HCT116 (cell line): ENCODE data around the gene CENPF. TPM values are rescaled to one million over a fixed set of nuclear protein-coding genes. Genes with fewer than 3 reads are reported as not detected.

Experiments used
- ATAC-seq: fragments of 200-7000 bp; cut with Tn5 transposase; 2 replicates; pipeline ENCODE4 v1.9.1; 2020; ENCODE audit warnings: mild to moderate bottlenecking, moderate library complexity
- BruUV-seq: library from RNA; stranded (reverse); fragments of 400-500 nt; replicated peaks from 2 replicates; lab custom pipeline; 2021; lab: Mats Ljungman, UMichigan
- CTCF ChIA-PET: fragments of 300-600 bp; sonication (Branson Sonifier 250); formaldehyde crosslinking; loops from one replicate; lab custom pipeline; 2021; ENCODE audit warnings: antibody characterized with exemption; lab: Charles Lee
- POLR2A ChIA-PET: fragments of 300-600, 350-600 bp; sonication (Branson Sonifier 250); formaldehyde crosslinking; loops from one replicate; lab custom pipeline; 2021; ENCODE audit warnings: antibody characterized with exemption; lab: Charles Lee
- RAD21 ChIA-PET, 2 experiments: fragments of 300-600 bp; sonication (Branson Sonifier 250); formaldehyde crosslinking; loops; one replicate each; lab custom pipeline; 2023; ENCODE audit warnings: low total read pairs in 2 of 2; ENCODE audit not compliant: uncharacterized antibody in 2 of 2, unreplicated experiment in 2 of 2, low non-redundant PET in 1 of 2; lab: Charles Lee
- DNase-seq: peaks from one replicate; pipeline ENCODE4 v3.0.0-alpha.2; 2010; ENCODE audit warnings: low read depth, low spot score
- H2AFZ ChIP-seq: fragments of 200-600 bp; shearing (Covaris generic), sonication (generic); 2 replicates; pipeline ENCODE4 v1.6.1; 2017; ENCODE audit warnings: low read depth, mixed run types, mixed read lengths, antibody characterized with exemption, low read length; ENCODE audit not compliant: poor library complexity, severe bottlenecking
- H3K27ac ChIP-seq: 2 replicates; pipeline ENCODE4 v1.5.1; 2012; ENCODE audit warnings: low read depth, low read length
- H3K27me3 ChIP-seq: fragments of 200-600 bp; sonication (generic); 2 replicates; pipeline ENCODE4 v1.6.1; 2016; ENCODE audit warnings: mixed run types, low read length, mixed read lengths; ENCODE audit not compliant: insufficient read depth
- H3K36me3 ChIP-seq, 2 experiments: fragments of 200-500 bp in 1 of 2; fragments of 200-600 bp in 1 of 2; sonication (Bioruptor generic) in 1 of 2; sonication (generic) in 1 of 2; 2 replicates each; pipeline versions ENCODE4 v1.5.1 to v1.6.1; 2014 to 2016; ENCODE audit warnings: low read length in 2 of 2, inconsistent platforms in 1 of 2, mixed read lengths in 1 of 2, mixed run types in 1 of 2; ENCODE audit not compliant: insufficient read depth in 2 of 2, control insufficient read depth in 1 of 2
- H3K4me1 ChIP-seq, 2 experiments: fragments of 200-600 bp in 1 of 2; sonication (generic) in 1 of 2; 2 replicates each; pipeline versions ENCODE4 v1.5.1 to v1.6.1; 2012 to 2017; ENCODE audit warnings: low read length in 2 of 2, inconsistent platforms in 1 of 2, mild to moderate bottlenecking in 1 of 2, mixed read lengths in 1 of 2, mixed run types in 1 of 2, moderate library complexity in 1 of 2; ENCODE audit not compliant: insufficient read depth in 2 of 2, control insufficient read depth in 1 of 2
- H3K4me2 ChIP-seq: fragments of 200-600 bp; sonication (generic); 2 replicates; pipeline ENCODE4 v1.6.1; 2017; ENCODE audit warnings: mixed run types, low read length, mixed read lengths
- H3K4me3 ChIP-seq, 2 experiments: fragments of 200-600 bp in 1 of 2; sonication (generic) in 1 of 2; replicated peaks in 1 of 2; 2 replicates each; pipeline ENCODE4 v1.5.1; 2011 to 2016; ENCODE audit warnings: low read length in 2 of 2, control low read depth in 1 of 2, low read depth in 1 of 2, mild to moderate bottlenecking in 1 of 2, mixed read lengths in 1 of 2, mixed run types in 1 of 2
- H3K79me2 ChIP-seq: fragments of 200-600 bp; sonication (generic); 2 replicates; pipeline ENCODE4 v1.6.1; 2017; ENCODE audit warnings: mild to moderate bottlenecking, mixed run types, low read length, moderate library complexity, mixed read lengths; ENCODE audit not compliant: insufficient read depth
- H3K9ac ChIP-seq: fragments of 200-600 bp; sonication (generic); 2 replicates; pipeline ENCODE4 v1.6.1; 2016; ENCODE audit warnings: low read length, mixed read lengths
- H3K9me2 ChIP-seq: fragments of 200-600 bp; sonication (generic), shearing (Covaris generic); 2 replicates; pipeline ENCODE4 v1.6.1; 2017; ENCODE audit warnings: mixed run types, mild to moderate bottlenecking, moderate library complexity; ENCODE audit not compliant: insufficient read depth
- H3K9me3 ChIP-seq, 2 experiments: fragments of 200-500 bp in 1 of 2; fragments of 200-600 bp in 1 of 2; sonication (Bioruptor generic) in 1 of 2; sonication (generic) in 1 of 2; 2 replicates each; pipeline ENCODE4 v1.6.1; 2014 to 2017; ENCODE audit warnings: low read length in 2 of 2, mixed read lengths in 2 of 2, inconsistent platforms in 1 of 2, low read depth in 1 of 2, mild to moderate bottlenecking in 1 of 2, mixed run types in 1 of 2, moderate library complexity in 1 of 2; ENCODE audit not compliant: control insufficient read depth in 1 of 2, insufficient read depth in 1 of 2
- H4K20me1 ChIP-seq: fragments of 200-600 bp; sonication (generic), shearing (Covaris generic); 2 replicates; pipeline ENCODE4 v1.6.1; 2017; ENCODE audit warnings: mixed run types, mild to moderate bottlenecking, moderate library complexity; ENCODE audit not compliant: insufficient read depth
- JUND ChIP-seq: IDR thresholded peaks from 2 replicates; pipeline ENCODE4 v1.6.1; 2012
- RAD21 ChIP-seq: IDR thresholded peaks from 2 replicates; pipeline ENCODE4 v1.6.1; 2012; ENCODE audit warnings: low read depth, mild to moderate bottlenecking
- intact Hi-C: fragments of 100-400 bp; cut with micrococcal nuclease; formaldehyde crosslinking; loops from 2 replicates; pipeline ENCODE4 v1.10.0; 2022
- total RNA-seq: library from RNA; stranded (reverse); gene quantifications from one replicate; pipeline ENCODE4 v1.2.1, GENCODE V29; 2021; ENCODE audit not compliant: unreplicated experiment
- TF ChIP-seq, protein P1 (sequence below): IDR thresholded peaks from 2 replicates; pipeline ENCODE4 v1.6.1; 2012

Gene CENPF
- total RNA-seq, 1 experiment from 2014 or later: 120 TPM

DNA sequence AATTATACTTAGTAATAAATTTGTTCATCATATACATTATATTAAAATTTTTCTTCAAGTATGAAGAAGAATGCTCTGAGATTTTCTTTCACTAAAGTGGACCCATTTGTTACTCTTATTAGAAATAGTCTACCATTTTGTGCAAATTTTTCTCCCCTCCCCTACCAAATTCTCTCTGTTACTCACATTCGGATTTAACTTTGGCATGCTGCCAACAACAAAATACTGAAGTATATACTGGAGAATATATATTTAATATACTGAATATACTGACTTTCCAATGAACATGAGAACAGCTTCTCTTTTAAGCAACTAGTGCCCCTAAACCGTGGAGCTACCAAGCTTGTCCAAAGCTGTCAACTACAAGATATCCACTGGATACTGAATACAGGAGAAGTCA, 57.2 kb downstream of the CENPF start:
- Histone ChIP-seq H4K20me1 (no peaks in the 10 kb centered on the region), H3K9me3 (no peaks in the 10 kb centered on the region), H3K9ac (no peak overlapping the region), H3K79me2 (peaks cover 21% of the 10 kb centered on the region; the same call in 1 of the 2 replicates), H2AFZ (no peak overlapping the region), H3K4me1 (no peaks in the 10 kb centered on the region), H3K4me2 (no peak overlapping the region), H3K36me3 (peaks cover 72 to 73% of the 10 kb centered on the region in 2 experiments), H3K9me2 (no peaks in the 10 kb centered on the region), H3K27me3 (no peaks in the 10 kb centered on the region), H3K4me3 (no peak overlapping the region), H3K27ac (no peak overlapping the region)
- no peak for TF ChIP-seq JUND
- ChIA-PET CTCF (interaction anchor here (1.1 to 1.3 kb wide), 2 partner anchors 11 to 864 kb away, joined by 3 to 4 read pairs; no protein-coding TSS in a partner anchor), RAD21 (no interaction called here), POLR2A (no interaction called here)
- intact Hi-C loops: no loop called here
- no TSS peak for BruUV-seq
- ATAC-seq: no peak
- DNase-seq: no peak

DNA sequence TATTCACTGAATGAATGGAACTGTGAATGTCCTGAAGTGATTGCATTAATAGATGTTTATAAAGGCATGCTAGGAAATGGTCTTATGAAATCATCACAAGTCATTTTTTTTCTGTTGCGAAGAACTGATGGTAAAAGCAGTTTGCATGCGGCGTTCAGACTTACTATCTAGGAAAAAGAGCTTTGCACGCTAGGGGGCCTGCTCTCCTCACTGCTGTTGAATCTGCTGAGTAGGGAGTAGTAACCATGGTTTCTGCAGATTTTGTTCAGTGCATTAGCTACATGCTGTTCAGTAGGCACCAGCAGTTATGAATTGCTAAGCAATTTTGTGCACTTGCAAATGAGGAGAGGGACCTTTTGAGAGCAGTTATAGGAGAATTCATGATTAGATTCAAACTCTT, 57.9 kb downstream of the CENPF start:
- ATAC-seq (no peak), DNase-seq (no peak)
- no TSS peak for BruUV-seq
- ChIA-PET CTCF (interaction anchor here (1.3 kb wide), 1 partner anchor 12 kb away, joined by 3 read pairs; no protein-coding TSS in a partner anchor), POLR2A (no interaction called here), RAD21 (no interaction called here)
- Histone ChIP-seq H2AFZ (no peak overlapping the region), H3K79me2 (peaks cover 20% of the 10 kb centered on the region; the same call in 1 of the 2 replicates), H3K4me1 (no peaks in the 10 kb centered on the region), H3K9ac (no peak overlapping the region), H3K9me2 (no peaks in the 10 kb centered on the region), H3K27ac (no peak overlapping the region), H3K4me3 (no peak overlapping the region), H3K4me2 (no peak overlapping the region), H3K36me3 (peaks cover 71 to 72% of the 10 kb centered on the region in 2 experiments), H3K9me3 (no peaks in the 10 kb centered on the region), H3K27me3 (no peaks in the 10 kb centered on the region), H4K20me1 (no peaks in the 10 kb centered on the region)
- peak; percentile 18; the same call in 1 of the 2 replicates for TF ChIP-seq RAD21
- TF ChIP-seq, protein P1, sequence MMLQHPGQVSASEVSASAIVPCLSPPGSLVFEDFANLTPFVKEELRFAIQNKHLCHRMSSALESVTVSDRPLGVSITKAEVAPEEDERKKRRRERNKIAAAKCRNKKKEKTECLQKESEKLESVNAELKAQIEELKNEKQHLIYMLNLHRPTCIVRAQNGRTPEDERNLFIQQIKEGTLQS: no peak
- intact Hi-C loops: no loop called here
